HTERT RPE-1 (cell line): ENCODE results near the gene FDXR.

Experiments
- in situ Hi-C: fragments of 300-500 bp; cut with MboI; formaldehyde crosslinking; loops from 4 replicates; pipeline ENCODE4 v1.14.3; 2020; ENCODE audit warnings: low sequenced_read_pairs

Gene FDXR

DNA sequence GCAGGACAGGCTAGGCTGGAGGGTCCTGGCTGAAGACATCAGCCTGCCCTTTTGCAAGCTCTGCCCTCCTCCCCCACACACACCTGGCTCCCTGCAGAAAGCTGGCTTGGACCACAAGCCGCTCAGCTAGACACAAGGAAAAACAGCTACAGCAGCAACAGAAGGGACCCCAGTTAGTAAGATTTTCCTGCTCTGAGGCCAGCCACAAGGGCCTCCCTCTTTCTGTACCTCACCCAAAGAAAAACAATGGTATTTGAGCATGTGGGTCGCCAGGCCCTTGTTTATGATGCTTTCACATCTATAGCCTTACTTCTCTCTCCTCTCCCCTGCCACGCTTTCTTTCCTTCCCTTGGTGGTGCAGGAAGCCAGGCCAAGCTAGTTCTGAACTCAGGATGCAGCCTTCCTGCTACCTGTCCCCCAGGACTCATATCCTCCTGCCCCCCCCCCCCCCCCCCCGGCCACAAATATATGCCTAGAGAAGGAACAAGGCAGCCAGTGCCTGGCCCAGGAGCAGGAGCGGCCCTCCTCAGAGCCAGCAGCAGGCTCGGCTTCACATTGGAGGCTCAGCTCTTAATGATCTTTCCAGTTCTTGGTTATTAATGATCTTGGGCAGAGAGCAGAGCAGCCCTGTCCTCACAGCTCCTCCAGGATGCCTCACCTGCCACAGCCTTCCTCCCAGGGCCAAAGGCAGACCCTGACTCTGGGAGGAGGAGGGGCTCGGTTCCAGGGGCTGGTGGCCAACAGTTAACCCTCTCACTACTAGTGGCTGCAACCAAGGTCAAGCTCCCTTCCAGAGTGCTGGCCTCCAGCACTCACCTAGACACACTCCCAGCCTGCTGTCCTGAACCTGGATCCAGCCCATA, 32.6 kb downstream of the FDXR start:
- in situ Hi-C loops = no loop called here

DNA sequence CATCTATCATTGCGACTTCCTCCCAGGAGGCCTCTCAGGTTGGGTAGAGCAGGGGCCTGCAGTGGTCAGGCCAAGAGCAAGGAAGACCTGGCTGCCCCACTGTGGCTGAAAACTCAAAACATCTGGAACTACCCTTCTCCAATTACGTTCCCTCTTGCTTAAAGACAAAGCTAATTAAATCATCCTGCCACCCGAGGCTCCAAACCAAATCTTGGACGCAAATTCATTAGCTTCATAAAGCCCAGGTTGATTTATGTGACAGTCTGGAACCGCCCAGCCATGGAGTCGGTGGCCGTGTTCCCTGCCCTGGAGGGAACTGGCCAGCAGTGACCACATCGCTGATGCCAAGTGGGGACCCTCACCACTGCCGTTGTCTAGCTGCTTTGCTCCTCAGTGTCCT, 34.5 kb downstream of the FDXR start:
- in situ Hi-C loops = no loop called here

DNA sequence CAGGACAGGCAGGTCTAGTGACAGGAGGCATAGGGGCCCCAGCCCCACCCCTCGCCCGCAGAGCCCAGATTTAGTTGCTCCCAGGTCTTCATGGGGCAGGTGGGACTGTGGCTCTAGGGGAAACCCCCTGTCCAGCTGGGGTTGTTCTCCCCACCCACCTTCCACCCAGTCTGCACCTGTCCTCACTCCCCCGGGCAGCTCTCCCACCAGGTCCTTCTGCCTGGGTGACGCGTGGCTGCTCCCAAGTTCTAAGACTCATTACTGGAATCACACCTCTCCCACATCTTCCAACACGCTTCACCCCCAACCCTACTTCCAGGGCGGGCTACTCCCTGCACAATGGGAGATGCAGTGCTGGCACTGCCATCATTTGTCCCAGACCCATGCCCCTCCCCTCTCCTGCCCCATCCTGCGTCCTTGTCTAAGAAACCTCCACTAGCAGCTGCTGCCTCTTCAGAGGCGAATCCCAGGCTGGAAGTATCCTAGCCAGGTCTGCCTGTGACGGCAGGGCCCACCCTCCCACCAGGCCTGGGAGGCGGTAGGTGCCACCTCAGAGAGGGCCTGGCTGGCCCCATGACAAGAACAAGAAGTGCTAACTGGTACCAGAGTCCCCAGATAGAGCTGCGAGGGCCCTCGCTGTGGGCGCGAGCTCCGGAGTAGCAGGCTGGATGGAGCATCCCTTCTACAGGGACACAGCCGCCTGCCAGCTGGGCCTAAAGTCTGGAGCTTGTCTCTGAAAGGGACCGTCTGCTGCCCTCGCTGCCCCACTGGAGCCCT, 35.9 kb downstream of the FDXR start:
- in situ Hi-C loops = no loop called here

DNA sequence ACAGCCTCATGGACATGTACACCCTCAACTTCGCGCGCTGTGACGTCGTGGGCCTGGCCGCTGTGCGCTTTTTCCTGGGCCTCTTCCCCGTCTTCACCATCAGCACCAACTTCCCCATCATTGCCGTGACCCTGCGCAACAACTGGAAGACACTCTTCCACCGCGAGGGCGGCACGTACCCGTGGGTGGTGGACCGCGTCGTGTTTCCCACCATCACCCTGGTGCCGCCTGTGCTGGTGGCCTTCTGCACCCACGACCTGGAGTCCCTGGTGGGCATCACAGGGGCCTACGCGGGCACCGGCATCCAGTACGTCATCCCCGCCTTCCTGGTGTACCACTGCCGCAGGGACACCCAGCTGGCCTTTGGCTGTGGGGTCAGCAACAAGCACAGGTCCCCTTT, 36.6 kb downstream of the FDXR start:
- in situ Hi-C loops = no loop called here

DNA sequence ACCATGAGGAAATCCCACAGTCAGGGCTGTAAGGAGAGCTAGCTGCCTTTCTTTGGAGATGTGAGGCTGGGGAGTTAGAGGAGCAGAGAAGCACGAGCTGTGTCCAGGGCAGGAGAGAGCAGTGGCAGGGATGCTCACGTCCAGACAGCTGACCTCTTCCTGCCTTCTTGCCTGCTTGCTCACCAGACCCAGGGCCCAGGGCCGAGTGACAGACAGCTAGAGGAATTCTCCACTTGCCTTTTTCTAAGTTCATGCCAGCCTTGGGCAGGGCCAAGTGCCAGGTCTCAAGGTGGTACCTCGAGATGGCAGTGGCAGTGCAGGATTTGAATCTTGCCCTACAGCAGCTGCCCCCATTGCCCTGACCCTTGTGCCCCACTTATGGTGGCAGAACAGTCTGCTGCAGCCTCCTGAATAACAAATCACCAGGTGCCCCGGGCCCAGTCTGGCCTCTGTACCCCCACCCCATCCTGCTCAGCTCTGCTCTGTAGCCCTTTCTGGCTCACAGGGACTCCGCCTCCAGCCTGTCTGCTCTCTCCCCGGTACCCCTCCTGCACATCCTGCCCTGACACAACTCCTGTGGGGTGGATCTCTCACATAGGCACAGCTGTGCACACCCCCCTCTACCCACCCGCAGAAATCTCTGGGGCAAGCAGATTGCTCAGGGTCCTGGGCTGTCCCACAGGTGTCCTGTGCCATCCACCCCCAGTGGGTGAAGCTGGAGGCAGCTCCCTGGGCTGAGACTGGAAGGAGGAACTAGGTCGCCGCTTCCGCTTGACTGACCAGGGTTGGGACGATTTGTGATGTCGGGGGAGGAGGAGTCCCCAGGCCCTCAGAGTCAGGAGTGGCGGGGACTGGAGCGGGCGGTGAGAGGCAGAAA, 39.1 kb downstream of the FDXR start:
- in situ Hi-C loops = no loop called here

DNA sequence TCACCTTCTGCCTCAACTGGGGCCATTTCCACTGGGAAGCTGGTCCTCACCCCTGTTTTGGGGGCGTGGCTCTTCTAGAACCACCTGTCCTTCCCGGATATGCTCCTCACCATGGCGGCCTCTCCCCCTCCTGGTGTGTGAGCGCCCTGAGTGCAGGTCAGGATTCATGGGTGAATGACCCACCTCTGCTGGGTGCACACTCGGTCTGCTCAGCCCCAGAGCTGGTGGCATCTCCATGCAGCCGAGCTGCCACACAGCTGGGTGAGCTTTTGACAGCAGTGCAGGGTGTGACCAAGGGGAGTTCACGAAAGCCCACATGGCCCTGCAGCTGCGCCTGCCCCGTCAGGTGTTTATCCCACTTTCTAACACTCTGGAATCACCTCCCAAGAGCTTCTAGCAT, 40.4 kb downstream of the FDXR start:
- in situ Hi-C loops = no loop called here

DNA sequence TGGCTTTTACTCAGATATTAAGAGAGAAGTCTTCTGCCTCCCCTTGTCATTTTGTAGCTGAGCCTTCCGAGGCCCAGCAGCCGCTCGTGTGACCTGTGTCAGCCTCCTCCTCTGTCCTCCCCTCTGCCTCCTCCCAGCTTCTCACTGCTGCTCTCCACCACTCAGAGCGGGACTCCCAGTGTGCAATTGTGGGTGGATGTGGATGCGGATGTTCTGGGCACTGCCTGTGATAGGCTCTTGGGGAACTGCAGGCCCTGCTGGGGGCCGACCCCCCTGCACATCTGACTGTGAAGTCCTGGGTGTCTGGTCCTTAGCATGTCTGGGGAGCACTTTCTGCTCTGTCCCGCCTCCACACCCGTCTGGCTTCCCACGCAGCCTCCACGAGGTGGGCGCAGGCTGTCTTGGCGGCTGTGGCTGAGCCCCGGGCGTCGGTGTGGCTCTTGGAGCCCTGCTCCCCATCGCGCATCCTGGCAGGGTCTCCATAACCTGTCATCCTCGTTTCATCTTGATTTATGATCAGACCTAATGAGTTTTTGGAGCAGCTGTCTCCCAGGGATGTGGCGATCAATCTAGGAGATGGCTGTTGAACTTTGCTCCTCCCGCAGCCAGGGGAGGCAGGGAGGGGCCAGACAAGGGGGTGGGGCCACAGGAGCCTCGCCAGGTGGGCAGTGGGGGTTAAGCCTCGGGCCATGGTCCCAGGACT, 41.2 kb downstream of the FDXR start:
- in situ Hi-C loops = no loop called here

DNA sequence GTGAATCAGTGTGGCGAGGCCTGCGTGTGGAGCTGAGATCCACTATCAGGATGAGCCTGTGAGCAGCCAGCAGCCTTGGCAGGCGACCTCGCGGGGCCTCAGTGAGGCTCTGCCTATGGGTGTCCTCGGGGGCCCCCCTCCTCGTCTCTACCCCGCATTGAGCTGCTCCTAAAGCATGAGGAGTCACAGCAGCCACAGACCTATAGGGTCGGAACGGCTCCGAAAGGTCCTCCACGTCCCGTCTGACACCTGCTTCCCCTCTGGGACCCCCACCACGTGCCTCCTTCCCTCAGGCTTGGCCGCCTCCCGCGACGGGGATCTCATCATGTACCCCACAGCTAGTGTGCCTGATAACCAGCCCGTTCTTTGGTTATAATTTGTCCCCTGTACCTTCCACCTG, 41.9 kb downstream of the FDXR start:
- in situ Hi-C loops = no loop called here

DNA sequence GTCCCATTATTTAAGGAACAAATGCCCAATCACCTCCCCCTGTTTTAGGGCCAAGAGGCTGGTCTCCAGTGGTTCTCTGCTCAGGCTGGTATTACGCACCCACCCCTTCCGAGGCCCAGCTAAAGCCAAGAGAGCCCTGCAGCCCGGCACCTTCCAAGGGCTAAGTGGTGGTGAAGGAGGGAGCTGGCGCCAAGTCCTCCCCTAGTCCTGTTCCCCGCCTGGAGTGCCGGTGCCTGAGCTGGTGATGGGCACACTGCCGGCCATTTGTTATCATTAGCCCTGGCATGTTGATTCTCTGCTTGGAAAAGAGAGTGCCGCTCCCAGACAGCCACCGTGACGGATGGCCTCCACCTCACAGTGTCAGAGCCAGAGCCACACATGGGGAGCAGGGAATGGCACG, 45.0 kb downstream of the FDXR start:
- in situ Hi-C loops = no loop called here

DNA sequence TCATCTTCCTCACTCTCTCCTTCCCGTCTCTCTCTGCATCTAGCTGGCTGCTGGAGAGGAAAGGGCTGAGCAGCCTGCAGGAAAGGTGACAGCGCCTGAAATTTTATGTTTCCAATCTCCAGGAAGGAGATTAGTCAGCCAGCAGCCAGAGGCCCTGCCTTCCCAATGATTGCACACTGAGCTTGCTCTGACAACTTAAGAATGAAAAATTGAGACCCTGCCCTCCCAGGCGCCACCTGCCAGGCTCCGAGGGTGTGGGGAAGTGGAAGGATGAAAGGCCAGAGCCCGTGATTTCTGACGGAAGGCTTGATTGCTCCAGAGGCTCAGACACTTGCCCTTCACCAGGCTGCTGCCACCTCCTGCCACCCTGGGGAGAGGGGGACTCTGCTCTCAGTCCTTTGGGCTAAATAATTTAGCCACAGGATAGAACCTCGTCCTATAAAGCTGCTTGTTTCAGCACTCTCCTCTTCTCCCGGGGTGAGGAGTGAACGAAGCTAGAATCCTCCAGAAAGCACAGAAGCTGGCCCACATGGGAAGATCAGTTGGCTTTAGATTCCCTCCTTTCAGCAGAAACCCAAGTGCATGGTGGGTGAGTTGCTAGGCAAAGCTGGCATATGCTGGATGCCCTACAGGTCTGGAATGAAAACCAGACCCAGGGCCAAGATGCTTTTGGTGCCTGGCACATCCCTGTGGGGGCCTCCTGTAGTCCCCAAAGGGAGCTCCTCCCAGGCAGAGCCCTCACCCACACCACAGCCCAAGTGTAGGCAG, 46.7 kb downstream of the FDXR start:
- in situ Hi-C loops = no loop called here

DNA sequence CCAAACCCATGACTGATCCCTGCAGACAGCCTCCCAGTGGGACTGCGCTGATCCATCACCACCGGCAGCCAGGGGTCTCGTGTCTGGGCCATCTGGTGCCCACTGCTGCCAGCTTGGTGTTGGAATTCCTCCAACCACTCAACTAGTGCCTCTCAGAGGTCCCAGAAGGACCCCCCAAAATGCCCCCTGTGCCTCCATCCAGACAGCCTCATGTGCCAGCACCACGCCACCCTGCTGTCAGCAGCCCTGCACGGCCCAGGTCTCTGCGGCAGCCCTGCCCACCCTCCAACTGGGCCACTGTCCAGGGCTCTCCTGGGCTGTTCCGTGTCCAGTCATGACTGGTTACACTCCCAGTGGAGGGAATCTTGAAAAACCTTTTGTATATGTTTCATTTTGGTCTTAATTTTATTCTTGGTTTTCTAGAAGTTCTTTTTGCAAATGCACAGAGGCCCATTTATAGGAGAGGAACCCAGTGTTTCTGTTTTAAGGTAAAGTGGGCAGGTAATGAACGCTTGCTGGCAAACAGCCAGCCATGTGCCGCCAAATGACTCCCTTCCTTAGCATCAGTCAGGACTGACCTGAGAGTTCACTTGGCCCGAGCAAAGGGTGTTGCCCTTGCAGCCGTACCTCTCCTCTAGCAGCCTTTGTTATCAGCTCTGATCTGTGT, 47.7 kb downstream of the FDXR start:
- in situ Hi-C loops = no loop called here

DNA sequence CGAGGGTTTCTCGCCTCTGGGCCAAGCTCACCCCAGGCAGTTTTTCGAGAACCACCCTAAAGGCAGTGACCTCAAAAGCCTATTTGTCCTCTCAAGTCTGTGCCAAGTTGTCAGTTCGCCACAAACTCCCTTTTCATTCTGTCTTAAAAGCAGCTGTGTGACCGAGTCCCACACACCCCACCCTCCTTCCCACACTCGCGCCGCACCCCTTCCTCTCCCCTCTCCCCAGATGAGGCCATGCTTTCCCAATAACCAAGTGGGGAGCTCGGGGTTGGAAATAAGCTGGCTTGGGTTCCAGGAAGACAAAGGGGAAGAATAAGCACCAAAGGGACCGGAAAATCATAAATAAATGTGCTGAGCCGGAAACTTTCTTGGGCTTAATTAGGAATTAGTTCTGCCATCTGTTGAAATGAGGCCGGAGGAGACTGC, 49.8 kb downstream of the FDXR start:
- in situ Hi-C loops = no loop called here

DNA sequence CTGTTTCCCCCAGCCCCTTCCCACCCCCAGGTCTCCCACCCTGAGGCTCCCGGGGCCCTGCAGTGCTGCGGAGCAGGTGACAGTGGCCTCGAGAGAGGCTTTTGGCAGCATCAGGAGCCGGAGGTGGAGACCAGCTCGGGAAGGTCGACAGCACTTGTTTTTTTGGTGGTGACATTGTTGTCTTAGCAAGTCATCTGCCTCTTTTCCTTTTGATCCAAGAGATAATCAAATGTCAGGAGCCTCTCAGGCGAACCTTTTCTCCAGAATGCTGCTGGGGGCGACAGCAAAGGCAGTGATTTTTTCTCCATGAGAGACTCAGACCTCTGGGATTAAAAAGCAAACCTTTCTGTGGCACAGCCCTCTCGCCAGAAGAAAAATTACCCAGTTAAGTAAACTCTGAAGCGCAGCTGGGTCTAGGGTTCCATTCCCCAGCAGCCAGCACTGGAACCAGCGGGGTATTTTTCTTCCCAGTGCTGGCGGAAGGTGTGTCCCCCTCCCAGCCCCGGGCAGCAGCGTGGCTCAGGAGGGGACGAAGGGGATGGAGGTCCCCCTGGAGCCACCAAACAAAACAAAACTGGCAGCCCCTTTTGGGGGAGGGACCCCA, 50.4 kb downstream of the FDXR start:
- in situ Hi-C loops = no loop called here

DNA sequence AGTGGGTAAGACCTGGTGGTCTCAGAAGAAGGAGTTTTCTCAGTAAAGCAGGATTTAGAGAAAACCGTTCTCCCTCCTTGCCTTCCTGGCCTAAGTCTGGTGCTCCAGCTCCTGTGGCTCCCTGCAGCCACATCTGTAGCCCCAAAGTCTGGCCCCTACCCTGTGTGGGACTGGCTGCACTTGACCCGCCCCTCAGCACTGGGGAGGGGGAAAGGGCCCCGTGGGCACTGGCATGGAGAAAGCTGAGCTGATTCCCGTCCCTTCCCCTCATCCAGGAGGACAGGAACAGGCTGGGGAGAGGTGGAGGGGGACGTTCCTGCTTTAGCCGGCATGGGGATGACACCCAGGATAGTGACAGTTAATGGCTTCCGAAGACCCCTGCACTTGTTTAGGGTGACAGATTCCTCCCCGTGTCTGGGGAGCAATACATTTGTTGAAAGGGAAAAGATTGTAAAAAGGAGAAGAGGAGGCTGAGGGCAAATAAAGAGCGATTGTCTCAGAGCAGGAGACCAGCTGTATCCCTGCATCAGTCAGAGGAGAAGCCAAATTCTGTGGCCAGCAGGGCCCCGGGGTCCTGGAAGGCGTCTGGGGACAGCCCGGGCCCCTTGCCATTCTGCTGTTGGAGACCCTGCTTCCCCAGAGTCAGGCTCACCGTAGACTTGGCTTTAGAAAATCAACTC, 51.0 kb downstream of the FDXR start:
- in situ Hi-C loops = no loop called here

DNA sequence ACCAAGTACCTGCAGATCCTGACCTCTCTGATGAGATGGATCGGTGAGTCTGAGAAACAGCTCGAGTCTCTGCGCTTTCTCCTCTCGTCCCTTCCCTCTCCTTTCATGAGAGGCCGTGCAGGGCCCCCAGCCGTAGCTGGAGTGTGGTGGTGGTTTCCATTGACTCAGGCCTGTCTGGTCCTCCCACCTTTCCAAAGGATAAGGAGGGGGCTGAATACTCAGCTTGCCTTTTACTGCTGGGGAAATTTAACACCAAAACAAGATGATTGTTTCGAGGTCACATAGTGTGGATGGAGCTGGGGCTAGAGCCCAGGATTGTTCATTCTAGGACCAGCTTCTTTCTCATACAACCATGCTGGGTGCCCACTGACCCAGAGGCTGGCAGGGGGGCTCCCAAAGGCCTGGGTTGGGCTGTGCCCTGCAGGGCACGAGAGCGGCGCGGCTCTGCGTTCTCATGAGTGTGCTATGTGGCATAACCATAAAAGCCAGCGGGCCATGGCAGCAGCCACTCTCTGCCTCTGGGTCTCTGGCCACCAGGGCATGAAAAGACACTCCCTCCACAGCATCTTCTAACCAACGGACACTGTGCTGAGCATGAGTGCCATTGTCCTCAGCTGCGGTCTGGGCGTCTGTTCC, 52.9 kb downstream of the FDXR start:
- in situ Hi-C loops = no loop called here

DNA sequence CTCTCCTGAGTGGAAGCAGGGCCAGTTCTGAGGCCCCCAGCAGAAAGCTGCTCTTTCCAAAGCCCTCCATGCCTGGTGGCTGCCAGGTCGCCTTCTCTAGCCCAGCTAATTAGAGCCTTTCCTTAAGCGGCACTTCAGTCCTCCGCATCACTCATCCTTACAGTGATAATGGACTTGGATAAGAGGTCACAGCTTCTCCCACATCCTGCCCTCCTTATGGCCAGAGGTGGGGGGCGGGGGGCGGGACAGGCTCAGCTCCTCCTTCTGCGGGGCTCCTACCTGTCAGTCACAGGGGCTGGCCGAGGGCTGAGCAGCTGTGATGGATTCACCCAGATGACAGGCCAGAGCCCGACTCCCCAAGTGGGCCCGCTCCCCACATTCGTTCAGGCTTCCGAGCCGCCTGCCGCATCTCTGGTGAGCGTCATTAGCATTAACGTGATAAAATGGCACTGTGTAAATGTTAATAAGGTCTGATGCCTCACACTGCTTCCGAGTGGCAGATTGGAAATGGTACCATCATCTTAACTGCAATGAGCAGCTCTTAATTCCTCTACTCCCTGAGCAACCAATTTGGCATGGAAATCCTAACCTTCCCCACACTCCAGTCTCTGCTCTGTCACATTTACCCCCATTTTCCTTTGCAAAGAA, 54.4 kb downstream of the FDXR start:
- in situ Hi-C loops = no loop called here

DNA sequence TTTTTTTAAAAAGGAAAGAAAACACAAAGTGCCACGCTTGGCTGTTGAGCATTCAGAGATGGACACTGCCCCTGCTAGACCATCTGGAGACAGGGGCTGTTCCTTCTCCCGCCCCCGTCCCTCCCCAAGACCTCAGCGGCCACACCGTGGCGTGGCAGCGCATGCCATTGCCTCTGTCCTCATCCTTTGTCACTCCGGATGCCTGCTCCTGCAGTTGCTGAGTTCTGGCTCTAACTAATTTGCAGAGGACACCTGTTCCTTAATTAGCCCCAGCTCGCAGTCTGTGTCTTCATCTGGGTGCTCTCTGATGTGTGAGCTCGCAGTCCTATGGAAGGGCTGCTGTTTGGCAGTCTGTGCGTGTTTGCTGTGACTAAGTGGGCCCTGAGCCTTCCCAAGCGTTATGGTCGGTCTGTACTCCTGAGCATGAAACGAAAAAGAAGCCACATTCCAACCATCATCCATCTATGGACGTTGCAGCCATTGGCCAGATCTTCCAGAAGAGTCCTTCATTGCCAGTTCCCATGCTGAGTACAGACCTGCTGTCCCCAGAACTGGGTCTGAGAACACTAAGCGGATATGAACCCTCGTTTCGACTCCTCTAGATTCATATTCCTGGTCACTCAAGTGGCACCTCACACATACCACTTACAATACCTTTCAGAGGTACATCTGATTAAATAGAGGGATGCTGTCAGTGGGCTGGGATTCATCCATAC, 55.7 kb downstream of the FDXR start:
- in situ Hi-C loops = no loop called here
